IMR-90 (cell line): ENCODE results near the gene STOM.

Source experiments
- BHLHE40 ChIP-seq: fragments of 150-350 bp; IDR thresholded peaks from 2 replicates; pipeline ENCODE4 v1.6.1; 2016; ENCODE audit warnings: mild to moderate bottlenecking, low read depth, low read length
- CEBPB ChIP-seq: IDR thresholded peaks from 2 replicates; pipeline ENCODE4 v1.6.1; 2012; ENCODE audit warnings: low read depth, low read length, improper control_type of control experiment
- CHD1 ChIP-seq: IDR thresholded peaks from 2 replicates; pipeline ENCODE4 v1.6.1; 2012; ENCODE audit warnings: low read depth, low read length, improper control_type of control experiment
- CTCF ChIP-seq: conservative IDR thresholded peaks from 2 replicates; pipeline ENCODE4 v1.5.1; 2012; ENCODE audit warnings: mild to moderate bottlenecking, low read depth, low read length, improper control_type of control experiment
- FOS ChIP-seq: fragments of 150-350 bp; IDR thresholded peaks from 2 replicates; pipeline ENCODE4 v1.6.1; 2016; ENCODE audit warnings: low read depth, low read length
- MAZ ChIP-seq: IDR thresholded peaks from 2 replicates; pipeline ENCODE4 v1.6.1; 2012; ENCODE audit warnings: low read depth, mild to moderate bottlenecking, low read length, improper control_type of control experiment, moderate library complexity, borderline replicate concordance
- MXI1 ChIP-seq: IDR thresholded peaks from 2 replicates; pipeline ENCODE4 v1.6.1; 2012; ENCODE audit warnings: low read depth, mild to moderate bottlenecking, low read length, moderate library complexity, borderline replicate concordance
- NFE2L2 ChIP-seq: fragments of 150-350 bp; IDR thresholded peaks from 2 replicates; pipeline ENCODE4 v1.6.1; 2016; ENCODE audit warnings: low read depth, mild to moderate bottlenecking, low read length
- POLR2A ChIP-seq: IDR thresholded peaks from 2 replicates; pipeline ENCODE4 v1.6.1; 2012; ENCODE audit warnings: mild to moderate bottlenecking, low read depth, low read length
- RAD21 ChIP-seq: IDR thresholded peaks from 2 replicates; pipeline ENCODE4 v1.6.1; 2012; ENCODE audit warnings: low read length, improper control_type of control experiment
- RCOR1 ChIP-seq: IDR thresholded peaks from 2 replicates; pipeline ENCODE4 v1.6.1; 2012; ENCODE audit warnings: mild to moderate bottlenecking, low read length, improper control_type of control experiment; ENCODE audit not compliant: insufficient replicate concordance
- RFX5 ChIP-seq: IDR thresholded peaks from 2 replicates; pipeline ENCODE4 v1.8.0; 2012; ENCODE audit warnings: low read depth, mild to moderate bottlenecking, low read length, moderate library complexity
- SMC3 ChIP-seq: fragments of 150-350 bp; IDR thresholded peaks from 2 replicates; pipeline ENCODE4 v1.6.1; 2016; ENCODE audit warnings: low read depth, mild to moderate bottlenecking, antibody characterized with exemption, low read length, moderate library complexity
- USF2 ChIP-seq: fragments of 150-350 bp; IDR thresholded peaks from 2 replicates; pipeline ENCODE4 v1.6.1; 2017; ENCODE audit warnings: mild to moderate bottlenecking, antibody characterized with exemption, low read length, low read depth

GRCh38 chr9:121383715-121384114 is 13.7 kb upstream of the STOM start:
- TF ChIP-seq CTCF (no peak), NFE2L2 (no peak), BHLHE40 (no peak), POLR2A (no peak), SMC3 (no peak), CEBPB (no peak), RCOR1 (no peak), MAZ (no peak), USF2 (no peak), RFX5 (no peak), RAD21 (no peak), FOS (no peak), MXI1 (no peak), CHD1 (no peak)
